GM11168 (cell line): ENCODE measurements around the gene ACTL6A.
"Not testable (repeated sequence)": the region's sequence is repeated elsewhere in the genome, so short reads cannot be mapped to it uniquely, and the experiment has no call there.

Source experiments
- in situ Hi-C: fragments of 300-500 bp; cut with MboI; formaldehyde crosslinking; loops from one replicate; pipeline ENCODE4 v1.12.0; 2022; ENCODE audit warnings: low sequenced_read_pairs; ENCODE audit not compliant: unreplicated experiment

Gene ACTL6A

DNA sequence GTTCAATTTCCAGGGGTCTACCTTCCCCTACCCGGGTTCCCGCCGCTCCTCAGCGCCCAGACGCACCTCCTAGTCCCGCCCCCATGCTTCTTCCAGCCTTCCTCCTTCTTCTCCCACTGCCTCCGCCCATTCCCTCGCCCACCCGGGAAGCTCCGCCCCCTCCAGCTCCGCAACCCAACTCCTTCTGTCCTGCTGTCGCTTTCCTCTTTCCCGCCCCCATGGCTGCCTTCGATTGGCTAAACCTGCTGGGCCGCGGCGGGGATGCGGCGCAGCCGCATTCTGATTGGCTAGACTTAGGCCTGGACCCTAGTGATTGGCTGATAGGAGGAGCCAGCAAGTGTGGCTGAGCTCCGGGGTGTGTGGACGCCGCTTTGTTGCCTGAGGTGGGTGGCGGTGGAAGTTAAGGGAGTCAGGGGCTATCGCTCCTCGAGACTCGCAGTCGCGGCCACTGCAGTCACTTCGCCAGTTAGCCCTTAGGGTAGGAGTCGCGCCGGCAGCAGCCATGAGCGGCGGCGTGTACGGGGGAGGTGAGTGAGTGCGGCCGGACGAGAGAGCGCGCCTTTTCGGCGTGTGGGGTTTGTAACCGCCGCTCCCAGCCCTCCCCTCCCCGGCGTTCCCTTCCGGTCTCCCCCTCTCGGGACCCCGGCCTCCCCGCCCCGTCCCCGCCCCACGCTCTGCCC lies at the start of gene ACTL6A:
ACTL6A (plus strand) TSS at position 336 of the 680 bp plus-strand sequence; CDS start at position 503, 167 bp downstream.
- in situ Hi-C loops = loop anchor here (25.0 kb wide), 1 partner anchor 550 kb away; no protein-coding TSS in a partner anchor

- in situ Hi-C loops = no loop called here
These were observed 48.9 kb upstream of the ACTL6A start for GRCh38 chr3:179513862-179514261.

DNA sequence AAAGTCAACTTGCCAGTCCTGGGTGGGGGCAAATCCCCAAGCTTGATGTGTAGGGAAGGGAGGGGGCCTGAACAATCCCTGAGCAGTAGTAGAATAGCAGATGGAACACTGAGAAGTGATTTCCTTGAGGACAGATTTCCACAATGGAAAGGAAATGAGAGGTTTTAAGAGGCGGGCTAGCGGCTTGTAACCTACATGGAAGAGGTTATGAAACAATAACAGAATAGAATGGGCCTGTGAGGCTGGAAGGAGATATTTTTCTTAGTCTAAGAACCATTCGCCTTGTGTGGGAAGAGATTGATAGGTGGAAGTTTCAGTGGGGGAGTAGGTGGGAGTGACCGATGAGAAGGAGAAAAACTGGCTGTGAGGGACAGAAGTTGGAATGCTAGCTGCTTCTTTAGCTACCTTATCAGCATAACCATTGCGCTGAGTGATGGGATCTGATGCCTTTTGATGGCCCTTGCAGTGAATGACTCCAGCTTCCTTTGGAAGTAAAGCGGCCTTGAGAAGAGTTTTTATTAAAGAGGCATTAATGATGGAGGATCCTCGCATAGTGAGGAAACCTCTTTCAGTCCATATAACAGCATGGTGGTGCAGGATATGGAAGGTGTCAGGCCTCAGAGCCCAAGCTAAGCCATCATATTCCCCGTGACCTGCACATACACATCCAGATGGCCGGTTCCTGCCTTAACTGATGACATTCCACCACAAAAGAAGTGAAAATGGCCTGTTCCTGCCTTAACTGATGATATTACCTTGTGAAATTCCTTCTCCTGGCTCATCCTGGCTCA lies 46.1 kb upstream of the ACTL6A start:
- in situ Hi-C loops = not testable (repeated sequence)

DNA sequence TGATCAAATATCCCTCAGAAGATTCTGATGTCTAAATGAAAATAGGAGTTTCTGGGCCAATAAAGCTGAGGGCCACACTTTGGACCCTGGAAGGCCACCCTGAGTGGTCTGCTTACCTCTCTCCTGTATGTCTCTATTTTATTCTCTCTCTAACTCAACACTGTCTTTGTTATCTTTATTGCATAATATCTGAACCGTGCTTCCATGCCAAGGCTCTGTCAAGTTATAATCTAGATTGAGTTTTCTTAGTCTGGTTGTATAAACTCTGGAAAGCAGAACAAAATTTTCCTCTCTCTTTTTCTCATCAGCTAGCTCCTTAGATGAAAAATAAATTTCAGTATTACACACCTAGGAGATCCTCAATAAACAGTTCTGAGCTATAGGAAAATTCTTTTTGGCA lies 36.2 kb upstream of the ACTL6A start:
- in situ Hi-C loops = no loop called here

DNA sequence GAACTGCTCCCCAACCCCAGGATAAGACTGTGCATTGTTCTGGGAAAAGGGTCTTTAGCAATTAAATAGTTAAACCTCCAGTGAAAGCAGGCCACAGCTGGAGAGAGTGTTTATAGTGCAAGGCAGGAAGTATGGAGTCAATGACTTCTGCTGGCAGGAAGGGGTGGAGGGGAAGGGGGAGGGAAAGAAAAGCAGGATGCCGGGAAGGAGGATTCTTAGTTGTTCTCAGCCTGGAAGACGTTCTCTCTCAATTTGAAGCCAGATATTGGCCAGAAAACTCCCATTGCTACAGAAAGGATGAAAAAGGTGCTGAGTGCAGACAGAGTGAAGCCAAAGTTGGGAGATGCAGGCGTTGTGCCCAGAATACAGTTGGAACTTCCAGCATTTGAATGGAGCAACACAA lies 35.7 kb upstream of the ACTL6A start:
- in situ Hi-C loops = no loop called here

- in situ Hi-C loops = no loop called here
These were observed 34.0 kb upstream of the ACTL6A start for GRCh38 chr3:179528772-179529171.

DNA sequence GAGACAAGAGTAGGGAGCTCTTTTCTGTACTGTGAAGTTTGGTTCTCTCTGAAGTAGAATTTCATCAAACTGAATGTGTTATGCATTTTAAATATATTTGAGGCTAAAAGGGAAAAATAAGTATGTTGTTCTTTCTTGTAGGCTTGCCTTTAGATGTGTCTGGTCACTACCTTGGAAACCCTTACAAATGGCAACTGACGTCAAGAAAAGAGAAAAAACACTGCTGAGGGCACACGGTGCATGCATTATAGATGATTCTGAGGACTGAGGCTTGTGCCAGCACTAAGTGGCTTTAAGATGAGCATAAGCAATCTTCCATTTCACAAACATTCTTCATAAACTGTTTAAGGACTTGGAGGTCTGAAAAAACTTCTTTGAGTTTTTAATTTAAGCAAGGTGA lies 31.1 kb upstream of the ACTL6A start:
- in situ Hi-C loops = no loop called here

GRCh38 chr3:179533274-179533673 lies 29.5 kb upstream of the ACTL6A start:
- in situ Hi-C loops = no loop called here

DNA sequence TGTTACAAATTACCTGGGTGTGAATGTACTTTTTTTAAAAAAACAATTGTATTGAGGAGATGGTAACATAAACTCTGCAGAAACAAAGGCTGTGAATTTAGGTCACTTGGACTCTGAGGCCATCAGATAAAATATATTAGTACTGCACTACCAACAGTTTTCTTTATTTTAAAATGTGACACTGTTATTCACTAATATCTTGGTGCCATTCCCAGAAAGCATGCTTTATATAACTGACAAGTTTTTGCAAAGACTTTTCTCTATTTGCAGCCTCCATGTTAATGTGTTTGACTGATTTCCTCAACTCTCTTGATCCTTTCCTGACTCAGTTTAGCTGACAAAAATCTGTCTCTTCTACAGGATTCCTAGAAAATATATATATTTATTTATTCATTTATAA lies 26.5 kb upstream of the ACTL6A start:
- in situ Hi-C loops = no loop called here

- in situ Hi-C loops = no loop called here
These were observed 21.6 kb upstream of the ACTL6A start for GRCh38 chr3:179541094-179541493.

DNA sequence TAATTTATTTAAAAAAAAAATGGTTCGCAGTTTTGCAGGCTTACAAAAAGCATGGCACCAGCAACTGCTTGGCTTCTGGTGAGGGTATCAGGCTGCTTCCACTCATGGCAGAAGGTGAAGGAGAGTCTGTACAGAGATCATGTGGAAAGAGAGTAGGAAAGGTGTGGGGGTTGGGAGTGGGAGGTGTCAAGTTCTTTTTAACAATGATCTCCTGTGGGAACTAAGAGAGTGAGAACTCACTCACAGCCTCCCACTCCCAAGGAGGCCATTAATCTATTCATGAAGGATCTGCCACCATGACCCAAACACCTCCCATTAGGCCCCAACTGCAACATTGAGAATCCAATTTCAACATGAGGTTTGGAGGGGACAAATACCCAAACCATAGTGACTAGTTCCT lies 21.1 kb upstream of the ACTL6A start:
- in situ Hi-C loops = no loop called here

DNA sequence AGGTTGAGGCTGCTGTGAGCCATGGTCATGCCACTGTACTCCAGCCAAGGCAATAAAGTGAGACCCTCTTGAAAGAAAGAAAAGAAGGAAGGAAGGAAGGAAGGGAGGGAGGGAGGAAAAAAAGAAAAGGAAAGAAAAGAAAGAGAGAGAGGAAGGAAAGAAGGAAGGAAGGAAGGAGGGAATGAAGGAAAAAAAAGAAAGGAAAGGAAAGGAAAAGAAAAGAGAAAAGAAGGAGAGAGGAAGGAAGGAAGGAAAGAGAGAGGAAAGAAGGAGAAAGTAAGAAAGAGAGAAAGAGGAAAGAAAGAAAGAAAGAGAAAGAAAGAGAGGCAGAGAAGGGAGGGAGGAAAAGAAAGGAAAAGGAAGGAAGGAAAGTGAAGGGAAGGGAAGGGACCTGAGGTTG lies 20.4 kb upstream of the ACTL6A start:
- in situ Hi-C loops = no loop called here

- in situ Hi-C loops = no loop called here
These were observed 17.6 kb upstream of the ACTL6A start for GRCh38 chr3:179544981-179545645.

DNA sequence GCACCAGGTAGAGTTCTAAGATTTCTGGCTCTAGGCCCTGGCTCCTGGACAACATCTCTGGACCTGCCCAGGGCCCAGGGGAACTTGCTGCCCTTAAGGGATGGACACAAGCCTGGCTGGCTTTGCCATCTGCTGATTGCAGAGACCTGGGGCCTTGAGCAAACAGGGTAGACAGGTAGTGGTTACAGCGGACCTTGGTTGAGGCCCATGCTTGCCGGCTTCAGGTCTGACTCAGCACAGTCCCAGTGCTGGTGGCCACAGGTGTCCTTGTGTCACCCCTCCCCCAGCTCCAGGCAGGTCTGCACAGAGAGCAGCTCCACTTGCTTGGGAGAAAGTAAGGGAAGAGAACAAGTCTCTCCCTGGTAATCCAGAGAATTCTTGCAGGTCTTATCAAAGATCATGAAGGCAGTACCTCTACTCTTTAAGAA lies 15.9 kb upstream of the ACTL6A start:
- in situ Hi-C loops = no loop called here

GRCh38 chr3:179551349-179552105 lies 11.2 kb upstream of the ACTL6A start:
- in situ Hi-C loops = loop anchor here (25.0 kb wide), 1 partner anchor 539 kb away; no protein-coding TSS in a partner anchor

DNA sequence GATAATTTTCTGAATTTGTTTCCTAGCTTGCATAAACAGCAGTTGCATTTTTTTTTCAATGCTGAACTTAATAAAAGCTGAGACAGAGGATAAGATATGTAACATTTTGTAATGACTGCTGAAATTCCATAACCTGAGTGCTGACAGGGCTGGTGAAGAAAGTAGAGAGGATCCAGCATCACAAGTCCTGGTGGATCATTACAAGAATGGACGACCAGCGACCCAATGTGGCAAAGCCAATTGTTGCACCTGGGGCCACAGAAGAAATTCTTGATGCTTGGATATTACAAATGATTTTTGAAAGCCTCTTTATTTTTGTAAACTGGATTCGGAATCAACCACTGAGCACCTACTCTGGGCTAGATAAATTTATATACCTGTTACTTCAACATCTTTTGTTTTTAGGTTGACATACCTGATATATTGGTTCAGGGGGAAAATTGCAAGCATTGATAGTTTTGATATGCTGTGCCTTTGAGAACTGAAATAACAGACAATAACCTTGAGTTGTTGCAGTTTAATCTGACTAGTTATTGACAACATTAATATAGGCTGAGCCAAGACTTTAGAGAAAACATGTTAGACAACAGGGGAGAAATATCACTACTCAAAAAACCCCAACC lies 3.9 kb upstream of the ACTL6A start:
- in situ Hi-C loops = loop anchor here (25.0 kb wide), 1 partner anchor 547 kb away; no protein-coding TSS in a partner anchor

DNA sequence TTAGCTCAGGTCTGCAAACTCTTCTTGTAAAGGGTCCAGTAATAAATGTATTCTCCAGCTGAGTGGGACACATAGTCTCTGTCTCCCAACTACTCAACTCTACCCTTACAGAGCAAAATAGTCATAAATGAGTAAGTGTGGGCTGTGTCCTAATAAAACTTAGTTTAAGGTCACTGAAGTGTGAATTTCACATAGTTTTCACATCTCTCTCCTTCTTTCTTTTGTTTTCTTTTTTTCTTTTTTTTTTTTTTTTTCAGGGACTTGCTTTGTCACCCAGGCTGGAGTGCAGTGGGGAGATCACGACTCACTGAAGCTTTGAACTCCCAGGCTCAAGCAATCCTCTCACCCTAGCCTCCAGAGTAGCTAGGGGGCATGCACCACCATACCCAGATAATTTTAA lies 1.9 kb upstream of the ACTL6A start:
- in situ Hi-C loops = loop anchor here (25.0 kb wide), 1 partner anchor 548 kb away; no protein-coding TSS in a partner anchor

DNA sequence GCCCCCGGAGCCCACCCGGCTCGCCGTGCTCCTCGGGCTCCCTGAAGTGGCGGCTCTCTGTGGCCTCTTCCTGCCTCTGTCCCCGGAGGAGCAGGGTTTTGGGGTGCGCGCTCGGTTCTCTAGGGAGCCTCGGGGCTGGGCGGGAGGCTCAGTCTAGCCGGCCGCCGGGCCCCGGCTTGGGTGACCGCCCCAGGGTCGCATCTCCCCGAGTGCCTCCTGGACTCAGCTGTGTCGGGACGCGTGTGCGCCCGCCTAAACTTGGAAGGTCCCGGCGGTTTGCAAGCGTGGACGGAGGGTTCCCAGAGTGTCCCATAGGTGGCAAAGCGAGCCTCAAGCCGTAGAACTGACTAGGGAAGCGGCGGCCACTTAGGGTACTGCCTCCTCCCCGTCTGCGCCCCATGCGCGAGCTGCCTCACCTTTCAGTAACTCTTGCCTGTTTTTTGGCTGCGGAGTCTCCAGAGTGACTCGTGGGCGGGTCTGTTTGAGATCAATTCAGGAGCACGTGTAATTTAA lies 601 bp downstream of the ACTL6A start:
- in situ Hi-C loops = loop anchor here (25.0 kb wide), 1 partner anchor 551 kb away; no protein-coding TSS in a partner anchor

GRCh38 chr3:179565496-179565895 lies 2.8 kb downstream of the ACTL6A start:
- in situ Hi-C loops = loop anchor here (25.0 kb wide), 1 partner anchor 553 kb away; no protein-coding TSS in a partner anchor
